Peyer's patch (tissue), 4 donors: Measurements from ENCODE around the gene NEDD4L. TPM values are rescaled to one million over a fixed set of nuclear protein-coding genes. Genes with fewer than 3 reads are reported as not detected.

Experiments
- DNase-seq, 3 donors: peaks; one replicate each; pipeline ENCODE4 v3.0.0-alpha.2; 2017 to 2019
- H3K27ac ChIP-seq, 4 donors: fragments of 200-600 bp; sonication (generic); one replicate each; pipeline ENCODE4 v1.5.1; 2016 to 2019
- H3K27me3 ChIP-seq, 2 donors: fragments of 200-600 bp; sonication (generic); one replicate each; pipeline ENCODE4 v1.5.1; 2019
- H3K36me3 ChIP-seq, 3 donors: fragments of 200-600 bp; sonication (generic); one replicate each; pipeline ENCODE4 v1.5.1; 2016 to 2019
- H3K4me1 ChIP-seq, 4 donors: fragments of 200-600 bp; sonication (generic); one replicate each; pipeline ENCODE4 v1.5.1; 2016 to 2019
- H3K4me3 ChIP-seq, 4 donors: fragments of 200-600 bp; sonication (generic); 1 replicate in 3 of 4; 2 replicates in 1 of 4; pipeline ENCODE4 v1.5.1; 2016 to 2019; ENCODE audit warnings: mild to moderate bottlenecking in 1 of 4
- H3K9me3 ChIP-seq, 4 donors: fragments of 200-600 bp; sonication (generic); one replicate each; pipeline ENCODE4 v1.5.1; 2016 to 2019; ENCODE audit warnings: mild to moderate bottlenecking in 1 of 4
- CTCF ChIP-seq, 6 experiments: fragments of 450-650 bp in 4 of 6; fragments of 200-600 bp in 2 of 6; sonication (generic) in 1 of 6; IDR thresholded peaks; one replicate each; pipeline ENCODE4 v1.5.1; 2017 to 2019; ENCODE audit warnings: antibody characterized with exemption in 6 of 6, mild to moderate bottlenecking in 3 of 6, moderate library complexity in 1 of 6
- POLR2A ChIP-seq, 2 donors: fragments of 450-650 bp; IDR thresholded peaks; one replicate each; pipeline ENCODE4 v1.5.1; 2017; ENCODE audit warnings: antibody characterized with exemption in 2 of 2, mild to moderate bottlenecking in 2 of 2, moderate library complexity in 2 of 2
- total RNA-seq, 4 donors: library from RNA; depleted of rRNA; stranded (reverse); fragments of >200 nt; gene quantifications; one replicate each; pipeline ENCODE4 v1.1.0, GENCODE V29; 2016

NEDD4L gene
- total RNA-seq, 4 donors from 2014 or later = 213 to 312 (median 277) TPM

GRCh38 chr18:58119819-58120218 lies 75.8 kb downstream of the NEDD4L start:
- Histone ChIP-seq H3K27ac (no peak overlapping the region), H3K27me3 (no peaks in the 10 kb centered on the region), H3K4me1 (peaks cover 0 to 22% (median 1%) of the 10 kb centered on the region in 4 donors)

GRCh38 chr18:58124475-58124874 lies 80.4 kb downstream of the NEDD4L start:
- Histone ChIP-seq H3K9me3 (no peaks in the 10 kb centered on the region), H3K27me3 (no peaks in the 10 kb centered on the region), H3K27ac (no peak overlapping the region), H3K4me1 (peaks cover 0 to 14% (median 0%) of the 10 kb centered on the region in 4 donors), H3K36me3 (no peaks in the 10 kb centered on the region), H3K4me3 (no peak overlapping the region)
- TF ChIP-seq POLR2A (IDR thresholded peaks at IDR 0.05) = no peak
- no peak for TF ChIP-seq CTCF (IDR thresholded peaks at IDR 0.05)
- no peak for DNase-seq

More at GRCh38 chr18:58119819-58120218, 75.8 kb downstream of the NEDD4L start:
- Histone ChIP-seq H3K9me3 (no peaks in the 10 kb centered on the region), H3K36me3 (no peaks in the 10 kb centered on the region), H3K4me3 (no peak overlapping the region)
- no peak for TF ChIP-seq CTCF (IDR thresholded peaks at IDR 0.05)
- TF ChIP-seq POLR2A (IDR thresholded peaks at IDR 0.05) = no peak
- DNase-seq = no peak

- Histone ChIP-seq H3K9me3 (no peaks in the 10 kb centered on the region), H3K4me3 (no peak overlapping the region), H3K36me3 (no peaks in the 10 kb centered on the region)
These were observed 81.2 kb downstream of the NEDD4L start for GRCh38 chr18:58125183-58125582.

GRCh38 chr18:58125756-58126155 lies 81.7 kb downstream of the NEDD4L start:
- peaks cover 0 to 16% (median 0%) of the 10 kb centered on the region in 4 donors for H3K4me1 ChIP-seq
- TF ChIP-seq CTCF (IDR thresholded peaks at IDR 0.05) = no peak
- no peak for TF ChIP-seq POLR2A (IDR thresholded peaks at IDR 0.05)
- no peak for DNase-seq
- H3K27me3 ChIP-seq = no peaks in the 10 kb centered on the region
- H3K9me3 ChIP-seq = no peaks in the 10 kb centered on the region
- no peak overlapping the region for H3K4me3 ChIP-seq
- no peaks in the 10 kb centered on the region for H3K36me3 ChIP-seq
- H3K27ac ChIP-seq = no peak overlapping the region

More at GRCh38 chr18:58125183-58125582, 81.2 kb downstream of the NEDD4L start:
- TF ChIP-seq POLR2A (IDR thresholded peaks at IDR 0.05) (no peak), CTCF (IDR thresholded peaks at IDR 0.05) (no peak)
- Histone ChIP-seq H3K27me3 (no peaks in the 10 kb centered on the region), H3K27ac (no peak overlapping the region), H3K4me1 (peaks cover 0 to 16% (median 0%) of the 10 kb centered on the region in 4 donors)
- no peak for DNase-seq

- no peaks in the 10 kb centered on the region for H3K36me3 ChIP-seq
- H3K4me1 ChIP-seq = peaks cover 0 to 16% (median 0%) of the 10 kb centered on the region in 4 donors
- no peak overlapping the region for H3K4me3 ChIP-seq
- peak in 2 of 3 donors; percentile 57 to 71 for DNase-seq
- peak overlapping the region in 3 of 4 donors; percentile 18 to 82 (median 57) for H3K27ac ChIP-seq
- H3K9me3 ChIP-seq = no peaks in the 10 kb centered on the region
- TF ChIP-seq POLR2A (IDR thresholded peaks at IDR 0.05) (peak in 1 of 2 donors; percentile 21), CTCF (IDR thresholded peaks at IDR 0.05) (peak in 3 of 6 experiments; percentile 13 to 38 (median 18))
- no peaks in the 10 kb centered on the region for H3K27me3 ChIP-seq
These were observed 84.7 kb downstream of the NEDD4L start for GRCh38 chr18:58128381-58129374.
